AG04450 (cell line): Measurements from ENCODE around the gene TMEM86A. TPM values are rescaled to one million over a fixed set of nuclear protein-coding genes. Genes with fewer than 3 reads are reported as not detected.

Source experiments
- CTCF ChIA-PET: fragments of 300-600, 350-600 bp; formaldehyde crosslinking; extraction: SDS; loops from one replicate; lab custom pipeline; 2022; ENCODE audit warnings: antibody characterized with exemption, inconsistent platforms; lab: Charles Lee
- POLR2A ChIA-PET: fragments of 350-600 bp; formaldehyde crosslinking; extraction: SDS; loops from one replicate; lab custom pipeline; 2021; ENCODE audit warnings: antibody characterized with exemption, inconsistent platforms; lab: Yijun Ruan, JAX
- DNase-seq: peaks from one replicate; pipeline ENCODE4 v3.0.0-alpha.2; 2011; ENCODE audit warnings: low read depth, low spot score
- H3K27ac ChIP-seq: one replicate; pipeline ENCODE4 v1.5.1; 2012; ENCODE audit warnings: low read depth, low read length, control low read depth
- H3K27me3 ChIP-seq: one replicate; pipeline ENCODE4 v1.6.0; 2012; ENCODE audit warnings: low read length; ENCODE audit not compliant: control insufficient read depth, insufficient read depth
- H3K4me3 ChIP-seq: 2 replicates; pipeline ENCODE4 v1.5.1; 2011; ENCODE audit warnings: mild to moderate bottlenecking, low read depth, low read length, control low read depth
- H3K9me3 ChIP-seq: 2 replicates; pipeline ENCODE4 v1.5.1; 2012; ENCODE audit warnings: low read length; ENCODE audit not compliant: control insufficient read depth, insufficient read depth
- CTCF ChIP-seq: IDR thresholded peaks from 2 replicates; pipeline ENCODE4 v1.5.1; 2011; ENCODE audit warnings: low read depth, low read length, control low read depth, inconsistent platforms
- polyA plus RNA-seq: library from polyadenylated mRNA; depleted of rRNA; stranded (reverse); fragments of >200 nt; gene quantifications from 2 replicates; pipeline ENCODE4 v1.2.3, GENCODE V29; 2011

TMEM86A gene
- polyA plus RNA-seq, 1 experiment = 0.36 TPM

- TF ChIP-seq CTCF = no peak
- no peak overlapping the region for H3K27ac ChIP-seq
- H3K9me3 ChIP-seq = no peaks in the 10 kb centered on the region
- DNase-seq = no peak
- no peak overlapping the region for H3K4me3 ChIP-seq
- CTCF ChIA-PET = no interaction called here
- peaks cover 21% of the 10 kb centered on the region for H3K27me3 ChIP-seq
- POLR2A ChIA-PET = no interaction called here
Observed at GRCh38 chr11:18715476-18715875, 16.9 kb downstream of the TMEM86A start.

- H3K4me3 ChIP-seq = peak overlapping the region; percentile 65; the same call in 1 of the 2 replicates
- no peak for DNase-seq
- H3K27me3 ChIP-seq = peaks cover 3% of the 10 kb centered on the region
- no peaks in the 10 kb centered on the region; the same call in 1 of the 2 replicates for H3K9me3 ChIP-seq
- TF ChIP-seq CTCF = no peak
- ChIA-PET POLR2A (interaction anchor here (0.9 kb wide), 1 partner anchor 193 kb away, joined by 3 read pairs; no protein-coding TSS in a partner anchor), CTCF (interaction anchor here (0.7 to 4.1 kb wide), 4 partner anchors 11 to 476 kb away, joined by 3 to 51 read pairs (median 14); no protein-coding TSS in a partner anchor)
- no peak overlapping the region for H3K27ac ChIP-seq
Observed at GRCh38 chr11:18720091-18720807, 21.7 kb downstream of the TMEM86A start.

- CTCF ChIA-PET = interaction anchor here (0.6 to 4.1 kb wide), 14 partner anchors 8 to 1474 kb away, joined by 3 to 51 read pairs (median 8); partner anchors contain the start of gene TMEM86A
- no peak for DNase-seq
Observed at GRCh38 chr11:18720808-18721560, 22.4 kb downstream of the TMEM86A start.

GRCh38 chr11:18721561-18722292 lies 23.1 kb downstream of the TMEM86A start:
- H3K4me3 ChIP-seq = peak overlapping the region; percentile 65
- CTCF ChIA-PET = interaction anchor here (0.6 to 4.1 kb wide), 30 partner anchors 8 to 250 kb away, joined by 3 to 51 read pairs (median 5); partner anchors contain the start of gene TMEM86A
- H3K9me3 ChIP-seq = no peaks in the 10 kb centered on the region; the same call in 1 of the 2 replicates
- POLR2A ChIA-PET = no interaction called here
- H3K27ac ChIP-seq = no peak overlapping the region
- peak; percentile 83 for TF ChIP-seq CTCF
- H3K27me3 ChIP-seq = peaks cover 6% of the 10 kb centered on the region
- DNase-seq = no peak

More at GRCh38 chr11:18720808-18721560, 22.4 kb downstream of the TMEM86A start:
- POLR2A ChIA-PET = interaction anchor here (0.9 kb wide), 1 partner anchor 194 kb away, joined by 3 read pairs; no protein-coding TSS in a partner anchor
- TF ChIP-seq CTCF = no peak
- no peaks in the 10 kb centered on the region; the same call in 1 of the 2 replicates for H3K9me3 ChIP-seq
- peaks cover 5% of the 10 kb centered on the region for H3K27me3 ChIP-seq
- H3K4me3 ChIP-seq = peak overlapping the region; percentile 65
- no peak overlapping the region for H3K27ac ChIP-seq
